Non-pigmented ciliary epithelial cell (primary cell): ENCODE measurements around the gene FOXJ1.

Experiments
- DNase-seq: peaks from one replicate; pipeline ENCODE4 v3.0.0-alpha.2; 2010; ENCODE audit warnings: low read depth

FOXJ1 gene

DNA sequence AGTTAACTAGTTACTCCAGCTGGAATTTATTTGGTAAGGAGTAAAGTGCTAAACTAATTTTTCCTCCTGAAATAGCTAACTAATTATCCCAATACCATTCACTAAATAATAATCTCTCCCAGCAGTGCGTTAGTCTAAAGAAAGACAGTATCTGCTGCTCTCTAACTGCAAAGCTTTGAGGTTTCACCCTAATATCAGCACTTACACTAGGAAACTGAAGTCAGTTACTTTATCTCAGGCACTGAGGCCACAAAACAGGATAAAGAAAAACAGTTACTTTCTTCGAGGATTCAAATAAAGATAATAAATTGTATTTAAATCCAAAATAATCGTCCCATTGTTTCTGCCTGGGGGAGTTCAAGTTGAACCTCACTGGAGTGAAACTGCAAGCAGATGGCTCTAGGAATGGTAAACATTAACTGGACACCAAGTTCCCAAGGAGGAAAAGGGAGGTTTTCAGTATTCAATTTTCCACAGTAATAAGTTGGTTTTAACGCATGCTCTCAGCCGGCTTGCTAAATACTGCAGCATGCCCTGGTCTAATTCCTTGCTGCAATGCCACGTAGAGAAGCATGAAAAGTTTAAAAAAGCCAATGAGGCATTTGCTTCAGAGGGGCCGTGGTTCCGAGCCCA, 20.0 kb upstream of the FOXJ1 start:
- no peak for DNase-seq

- DNase-seq = no peak
Observed at GRCh38 chr17:76159157-76159556, 18.1 kb upstream of the FOXJ1 start.

DNA sequence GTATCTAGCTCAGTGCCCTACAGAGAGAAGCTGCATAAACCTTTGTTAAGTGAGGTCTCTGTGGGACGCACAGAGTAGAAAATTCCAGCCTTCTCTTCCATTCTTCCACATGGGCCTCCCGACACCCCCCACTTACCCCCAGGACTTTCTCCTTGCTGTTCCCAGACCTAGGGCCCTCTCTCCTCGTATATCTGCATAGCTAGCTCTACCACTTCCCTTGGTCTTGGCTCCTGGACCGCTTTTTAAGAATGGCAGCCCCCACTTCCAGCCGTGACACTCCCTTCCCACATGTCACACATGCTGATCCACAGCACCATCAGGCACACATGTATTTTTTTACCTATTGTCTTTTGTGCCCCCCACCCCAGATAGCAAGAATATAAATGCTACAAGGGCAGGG, 16.7 kb upstream of the FOXJ1 start:
- DNase-seq = no peak

DNA sequence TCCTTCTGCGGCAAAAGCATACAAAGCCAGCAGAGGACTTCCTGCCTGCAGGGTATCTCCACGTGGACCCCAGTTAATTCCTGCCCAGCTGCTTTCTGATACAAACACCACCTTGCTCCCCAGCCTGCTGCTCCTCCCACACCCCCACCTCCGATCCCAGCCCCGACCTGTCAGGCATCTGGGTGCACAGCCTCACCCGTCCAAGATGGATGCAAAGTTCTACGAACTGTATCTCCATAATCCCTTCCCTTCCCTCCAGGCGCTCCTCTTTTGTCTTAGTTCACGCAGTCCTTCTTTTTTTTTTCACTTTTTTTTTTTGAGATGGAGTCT, 15.6 kb upstream of the FOXJ1 start:
- no peak for DNase-seq

DNA sequence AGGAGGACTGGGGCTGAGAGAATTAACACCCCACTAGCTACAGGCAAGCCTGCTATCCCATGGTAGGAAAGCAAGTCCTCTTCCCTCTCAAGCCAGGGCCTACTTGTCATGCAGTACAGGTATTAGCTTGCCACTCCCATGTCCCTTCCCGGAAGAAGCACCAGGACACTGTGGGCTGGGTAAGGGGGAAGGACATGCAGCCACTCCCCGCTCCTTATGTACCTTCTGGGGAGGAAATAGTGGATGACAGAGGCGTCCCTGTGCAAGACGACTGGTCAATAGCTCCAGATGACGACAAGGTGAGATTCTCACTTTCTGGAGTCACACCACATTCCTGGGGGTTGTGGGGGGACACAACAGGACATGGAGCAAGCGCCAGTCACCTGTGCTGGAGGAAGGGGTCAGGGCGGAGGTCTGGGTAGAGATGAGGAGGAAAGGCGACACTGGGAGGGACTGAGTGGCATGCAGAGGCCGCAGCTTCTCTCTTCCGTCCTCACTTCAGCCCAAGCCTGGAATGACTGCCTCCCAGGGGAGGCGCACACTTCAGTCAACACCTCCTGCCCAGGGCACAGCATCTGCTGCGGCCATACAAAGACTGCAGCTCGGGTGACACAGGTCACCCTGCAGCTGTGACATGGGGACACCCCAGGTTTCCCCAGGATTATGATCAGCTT, 15.1 kb upstream of the FOXJ1 start:
- DNase-seq = no peak

GRCh38 chr17:76154936-76155845, 14.1 kb upstream of the FOXJ1 start:
- no peak for DNase-seq

- DNase-seq = no peak
Observed at GRCh38 chr17:76154292-76154691, 13.2 kb upstream of the FOXJ1 start.

DNA sequence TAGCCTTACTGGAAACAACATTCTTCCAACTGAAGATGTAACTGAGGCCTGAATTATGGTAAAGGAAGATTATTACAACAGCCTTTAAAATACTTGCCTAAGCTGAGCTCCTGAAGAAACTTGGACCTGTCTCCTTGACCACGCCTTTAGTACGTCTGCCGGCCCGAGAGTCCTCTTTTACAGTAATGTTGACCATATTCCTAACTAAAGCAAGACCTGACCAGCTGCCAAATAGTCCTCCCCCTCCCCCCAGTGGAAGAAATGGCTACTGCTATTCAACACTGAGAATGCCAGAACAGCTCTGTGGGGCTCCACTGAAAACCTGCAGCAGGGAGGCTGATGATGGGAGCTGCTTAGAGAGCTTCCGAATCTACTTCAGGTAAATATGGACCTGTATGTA, 12.6 kb upstream of the FOXJ1 start:
- DNase-seq = no peak

DNA sequence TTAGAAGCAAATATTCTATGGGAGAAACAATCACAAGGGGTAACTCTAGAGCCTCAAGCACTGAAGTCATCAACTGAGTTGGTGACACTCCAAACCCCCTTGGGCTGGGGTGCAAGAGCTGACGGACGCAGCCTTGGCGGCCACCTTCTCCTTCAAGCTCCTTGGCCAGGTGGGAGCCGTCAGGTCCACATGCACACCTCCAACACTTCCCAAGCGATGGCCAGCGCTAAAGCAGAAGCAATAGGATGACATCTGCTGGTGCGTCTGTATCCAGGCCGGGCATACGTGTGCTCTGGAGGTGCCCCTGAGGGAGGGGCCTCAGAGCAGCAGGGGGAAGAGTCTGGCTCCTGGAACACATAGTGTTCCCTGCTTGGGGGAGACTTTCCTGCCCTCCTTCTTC, 12.2 kb upstream of the FOXJ1 start:
- DNase-seq = no peak

DNA sequence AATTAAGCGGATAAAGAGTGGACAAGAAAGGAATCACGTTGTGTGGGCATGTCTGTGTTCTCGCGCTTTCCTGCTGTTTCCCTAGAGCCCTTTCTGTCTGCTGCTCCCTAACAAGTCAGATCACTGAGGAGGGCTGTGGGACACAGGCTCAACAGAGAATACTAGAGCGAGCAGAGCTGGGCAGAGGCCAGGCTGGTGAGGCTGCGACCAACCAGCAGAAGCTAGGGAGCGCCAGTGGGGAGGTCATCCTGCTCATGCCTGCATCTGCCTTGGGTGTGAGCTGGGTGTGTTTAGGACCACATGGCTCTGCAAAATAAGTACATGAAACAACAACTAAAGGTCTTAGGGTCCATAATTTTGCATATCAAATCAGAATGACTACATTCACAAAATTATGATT, 11.5 kb upstream of the FOXJ1 start:
- DNase-seq = no peak

GRCh38 chr17:76151896-76152454, 10.9 kb upstream of the FOXJ1 start:
- no peak for DNase-seq

- no peak for DNase-seq
Observed at GRCh38 chr17:76150712-76151622, 9.9 kb upstream of the FOXJ1 start.

GRCh38 chr17:76149214-76149613, 8.2 kb upstream of the FOXJ1 start:
- no peak for DNase-seq

- DNase-seq = no peak
Observed at GRCh38 chr17:76148015-76148326, 6.9 kb upstream of the FOXJ1 start.

DNA sequence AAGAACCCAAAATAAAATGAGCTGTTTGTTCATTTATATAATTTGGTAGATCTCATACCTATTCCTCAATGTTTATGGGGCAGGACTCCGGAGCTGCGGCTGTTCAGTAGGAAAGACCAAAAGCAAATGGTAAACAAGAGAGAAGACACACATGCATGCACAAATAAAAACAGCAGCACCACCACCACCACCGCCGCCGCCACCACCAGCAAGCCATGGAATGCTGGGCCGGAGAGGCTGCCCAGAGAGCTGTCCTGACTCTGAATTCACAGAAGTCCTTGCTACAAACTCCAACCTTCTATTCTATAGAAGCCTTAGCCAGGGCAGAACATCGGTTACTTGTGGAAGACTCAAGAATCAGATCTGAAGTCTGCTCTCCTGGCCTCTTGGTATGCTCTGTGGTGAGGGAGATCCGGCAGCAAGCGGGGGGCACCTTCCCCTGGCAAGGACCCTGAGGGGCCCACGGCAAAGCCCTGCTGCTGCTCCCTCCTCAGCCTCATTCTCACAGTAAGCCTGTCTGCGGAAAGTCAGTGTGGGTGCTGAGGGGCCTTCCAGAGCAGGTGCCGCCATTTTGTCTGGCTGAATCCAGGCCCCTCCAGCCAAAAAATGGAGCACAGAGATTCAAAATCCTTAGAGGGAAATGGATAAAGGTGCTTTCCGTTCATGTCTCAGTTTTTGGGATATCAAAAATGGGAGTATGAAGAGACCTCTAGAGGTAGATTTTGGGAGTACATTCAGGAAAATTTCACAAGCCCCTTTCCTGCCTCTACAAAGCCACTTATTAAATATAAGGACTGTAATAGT, 6.4 kb upstream of the FOXJ1 start:
- no peak for DNase-seq

DNA sequence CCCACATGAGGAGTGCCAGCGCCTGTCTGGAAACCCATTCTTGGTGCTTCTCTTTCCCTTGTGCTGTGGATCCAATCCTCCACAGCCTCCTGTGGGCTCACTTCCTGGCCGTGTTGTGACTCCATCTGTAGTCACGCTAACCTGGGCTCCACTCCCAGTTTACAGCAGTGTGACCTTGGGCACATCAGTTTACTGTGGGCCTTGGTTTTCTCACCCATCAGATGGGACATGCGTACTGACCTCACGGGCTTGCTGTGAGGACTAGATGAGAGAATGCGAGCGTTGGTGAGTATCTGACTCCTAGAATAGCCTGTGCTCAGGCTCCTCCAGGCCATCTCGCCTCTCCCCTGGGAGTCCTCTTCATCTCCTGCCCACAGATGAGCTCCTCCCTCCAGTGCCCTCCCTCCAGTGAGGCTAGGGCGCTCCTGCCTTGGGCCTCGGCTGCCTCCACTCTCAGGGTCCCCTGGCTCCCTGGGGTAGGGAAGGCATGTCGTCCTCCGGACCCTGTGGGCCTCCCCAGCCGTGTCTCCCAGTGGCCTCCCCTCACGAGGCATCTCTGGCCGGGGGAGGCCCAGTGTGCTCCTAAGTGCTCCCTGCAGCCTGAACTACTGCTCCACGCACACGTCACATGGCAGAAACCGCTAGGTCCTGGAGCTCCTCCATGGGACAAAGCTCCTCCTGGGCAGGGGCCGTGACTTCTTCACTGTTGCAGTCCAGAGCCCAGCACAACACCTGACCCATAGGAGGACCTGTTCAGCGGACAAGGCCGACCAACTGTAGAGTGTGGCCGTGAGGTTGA, 5.2 kb upstream of the FOXJ1 start:
- no peak for DNase-seq

DNA sequence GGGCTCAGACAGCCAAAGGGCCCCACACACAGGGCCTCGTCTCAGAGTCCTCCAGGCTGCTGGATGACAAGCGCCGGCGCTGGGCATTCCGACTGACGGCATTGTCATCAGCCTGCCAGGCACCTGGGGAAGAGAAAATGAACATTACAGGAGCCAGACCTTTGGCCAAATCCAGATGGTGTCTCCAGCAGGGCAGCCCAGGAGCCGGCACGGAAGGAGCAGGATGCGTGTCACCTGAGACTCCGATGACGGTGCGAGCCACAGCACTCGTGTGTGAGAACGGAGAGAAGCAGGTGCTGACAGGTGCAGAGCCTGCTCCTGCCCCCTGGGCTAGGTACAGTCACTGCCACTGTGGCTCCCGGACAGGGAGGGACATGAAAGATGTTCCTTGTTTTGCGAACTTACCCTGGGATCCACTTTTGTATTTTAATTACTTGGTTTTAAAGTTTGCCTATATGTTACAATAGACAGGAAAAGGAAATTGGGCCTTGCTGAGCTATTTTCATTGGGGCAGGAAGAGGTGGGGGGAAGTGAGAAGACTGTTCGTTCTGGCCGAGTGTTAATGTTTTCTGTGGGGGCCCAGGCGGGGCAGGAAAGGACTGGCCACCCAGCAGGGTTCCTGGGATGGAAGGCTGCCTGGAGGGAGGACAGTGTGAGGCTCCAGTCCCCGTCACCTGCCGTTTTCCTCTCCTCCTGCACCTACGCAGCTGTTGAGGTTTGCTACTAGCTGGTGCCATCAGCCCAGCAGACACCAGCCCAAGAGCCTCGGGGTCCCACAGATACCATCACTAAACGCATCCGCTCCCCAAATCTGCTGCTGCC, 4.4 kb upstream of the FOXJ1 start:
- no peak for DNase-seq

DNA sequence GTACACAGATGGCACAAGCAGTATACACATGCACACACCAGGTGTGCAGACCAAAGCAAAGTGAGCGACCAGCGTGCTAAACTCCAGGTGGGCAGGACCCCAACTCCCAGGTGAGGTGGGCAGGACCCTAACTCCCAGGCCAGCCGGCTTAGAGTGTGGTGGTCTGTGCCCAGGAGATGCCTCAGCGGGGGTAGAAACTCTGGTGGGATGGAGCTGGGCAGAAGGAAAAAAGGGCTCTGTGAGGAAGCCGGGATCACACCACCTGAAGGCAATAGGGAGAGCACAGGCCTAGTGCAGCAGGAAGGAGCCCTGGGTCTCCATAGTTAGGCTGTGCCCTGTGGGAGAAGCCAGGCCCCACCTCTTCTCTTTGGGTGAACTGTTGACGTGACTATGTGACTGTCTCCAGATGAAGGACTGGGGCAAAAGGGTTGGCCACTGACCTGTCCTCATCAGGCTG, 1.6 kb upstream of the FOXJ1 start:
- no peak for DNase-seq

DNA sequence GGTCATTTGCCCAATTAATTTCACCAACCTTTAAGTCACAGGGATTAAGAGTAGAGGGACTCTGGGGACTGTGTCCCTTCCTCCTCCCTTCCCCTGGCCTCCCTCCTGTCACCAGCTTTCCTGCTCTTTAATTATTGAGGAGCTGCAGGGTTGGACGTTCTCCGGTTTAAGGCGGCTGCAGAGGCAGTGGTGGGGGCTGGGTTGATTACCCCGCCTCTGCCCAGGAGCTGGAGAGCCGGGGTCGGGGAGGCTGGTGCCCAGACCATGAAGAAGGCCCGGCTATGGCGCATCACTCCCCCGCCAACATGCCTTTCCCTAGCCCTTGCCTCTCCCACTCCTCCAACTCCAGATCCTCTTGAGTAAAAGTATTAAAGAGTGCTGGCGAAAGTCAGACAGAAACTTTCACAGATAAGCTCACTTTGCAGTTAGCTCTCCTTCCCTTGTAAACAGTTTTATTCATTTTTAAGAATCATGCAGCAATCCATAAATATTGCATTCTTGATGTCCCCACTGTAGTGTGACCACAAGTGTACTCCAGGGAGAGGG, 1.1 kb upstream of the FOXJ1 start:
- no peak for DNase-seq
